ENCODE results near the gene KDELR3.

Gene KDELR3

GRCh38 chr22:38444783-38445182 is 23.1 kb upstream of the KDELR3 start:
- H4K91ac ChIP-seq (ENCODE audit: low read depth, low read length): no peak overlapping the region
- no peak overlapping the region for H2BK5ac ChIP-seq (ENCODE audit: low read depth, low read length, poor library complexity)
- no peaks in the 10 kb centered on the region for H3K4me1 ChIP-seq (ENCODE audit: control insufficient read depth in 1 of 2, insufficient read depth in 2 of 2, low read length in 2 of 2)
- no peaks in the 10 kb centered on the region for H3K36me3 ChIP-seq (ENCODE audit: control insufficient read depth in 1 of 2, insufficient read depth in 2 of 2, low read length in 2 of 2)
- H2BK12ac ChIP-seq (ENCODE audit: low read length): no peak overlapping the region
- no peaks in the 10 kb centered on the region for H3K27me3 ChIP-seq (ENCODE audit: insufficient read depth, low read length)
- H3K4ac ChIP-seq (ENCODE audit: low read depth, low read length): no peak overlapping the region
- no peak for DNase-seq
- no peak overlapping the region for H3K18ac ChIP-seq (ENCODE audit: low read length)
- H3K9ac ChIP-seq (ENCODE audit: low read length): no peak overlapping the region
- peaks cover 5% of the 10 kb centered on the region for H3K9me3 ChIP-seq (ENCODE audit: insufficient read depth, low read depth, low read length)
- H2AFZ ChIP-seq (ENCODE audit: insufficient read depth, low read length, poor library complexity): no peak overlapping the region
- no peak overlapping the region for H3K4me2 ChIP-seq (ENCODE audit: low read length)
- no peaks in the 10 kb centered on the region for H3K79me2 ChIP-seq (ENCODE audit: control insufficient read depth, insufficient read depth, low read length, poor library complexity)
- H4K8ac ChIP-seq (ENCODE audit: low read depth, low read length): no peak overlapping the region
- no peak overlapping the region for H4K12ac ChIP-seq (ENCODE audit: low read depth, low read length)
- no peak overlapping the region for H3K14ac ChIP-seq (ENCODE audit: low read length)
- no peaks in the 10 kb centered on the region for H3K79me1 ChIP-seq (ENCODE audit: low read length)
- H3K4me3 ChIP-seq (ENCODE audit: low read depth, low read length): peak overlapping the region; percentile 51
- no peak overlapping the region for H2BK120ac ChIP-seq (ENCODE audit: insufficient read depth, low read length, poor library complexity)
- WGBS (ENCODE audit: extremely low coverage, insufficient coverage, insufficient read length): no CpG with 5 or more reads among the region's 10 CpGs
- no peak overlapping the region for H3K23ac ChIP-seq (ENCODE audit: low read length)
- no peak overlapping the region for H2AK5ac ChIP-seq (ENCODE audit: low read length)
- no peak overlapping the region for H3K27ac ChIP-seq (ENCODE audit: low read depth, low read length)

GRCh38 chr22:38446018-38446601 is 21.8 kb upstream of the KDELR3 start:
- no peaks in the 10 kb centered on the region for H3K79me2 ChIP-seq (ENCODE audit: control insufficient read depth, insufficient read depth, low read length, poor library complexity)
- no peak overlapping the region for H4K12ac ChIP-seq (ENCODE audit: low read depth, low read length)
- no peak overlapping the region for H4K8ac ChIP-seq (ENCODE audit: low read depth, low read length)
- H2BK5ac ChIP-seq (ENCODE audit: low read depth, low read length, poor library complexity): no peak overlapping the region
- no peak overlapping the region for H3K27ac ChIP-seq (ENCODE audit: low read depth, low read length)
- H3K18ac ChIP-seq (ENCODE audit: low read length): no peak overlapping the region
- H3K14ac ChIP-seq (ENCODE audit: low read length): no peak overlapping the region
- peaks cover 7% of the 10 kb centered on the region for H3K9me3 ChIP-seq (ENCODE audit: insufficient read depth, low read depth, low read length)
- no peak overlapping the region for H2AFZ ChIP-seq (ENCODE audit: insufficient read depth, low read length, poor library complexity)
- no peak overlapping the region for H3K23ac ChIP-seq (ENCODE audit: low read length)
- H3K4me1 ChIP-seq (ENCODE audit: control insufficient read depth in 1 of 2, insufficient read depth in 2 of 2, low read length in 2 of 2): no peaks in the 10 kb centered on the region
- peaks cover 2% of the 10 kb centered on the region for H3K27me3 ChIP-seq (ENCODE audit: insufficient read depth, low read length)
- no peak overlapping the region for H2BK120ac ChIP-seq (ENCODE audit: insufficient read depth, low read length, poor library complexity)
- no peaks in the 10 kb centered on the region for H3K36me3 ChIP-seq (ENCODE audit: control insufficient read depth in 1 of 2, insufficient read depth in 2 of 2, low read length in 2 of 2)
- no peak for DNase-seq
- no peaks in the 10 kb centered on the region for H3K79me1 ChIP-seq (ENCODE audit: low read length)
- no peak overlapping the region for H3K9ac ChIP-seq (ENCODE audit: low read length)
- H2AK5ac ChIP-seq (ENCODE audit: low read length): no peak overlapping the region
- WGBS (ENCODE audit: extremely low coverage, insufficient coverage, insufficient read length): no CpG with 5 or more reads among the region's 9 CpGs
- H3K4me3 ChIP-seq (ENCODE audit: low read depth, low read length): no peak overlapping the region
- H4K91ac ChIP-seq (ENCODE audit: low read depth, low read length): no peak overlapping the region
- no peak overlapping the region for H3K4me2 ChIP-seq (ENCODE audit: low read length)
- H3K4ac ChIP-seq (ENCODE audit: low read depth, low read length): no peak overlapping the region
- H2BK12ac ChIP-seq (ENCODE audit: low read length): no peak overlapping the region

- H3K14ac ChIP-seq (ENCODE audit: low read length): no peak overlapping the region
- no peak overlapping the region for H3K4ac ChIP-seq (ENCODE audit: low read depth, low read length)
- H3K4me2 ChIP-seq (ENCODE audit: low read length): no peak overlapping the region
- no peak for DNase-seq
- H3K23ac ChIP-seq (ENCODE audit: low read length): no peak overlapping the region
- no peak overlapping the region for H4K12ac ChIP-seq (ENCODE audit: low read depth, low read length)
- H3K27me3 ChIP-seq (ENCODE audit: insufficient read depth, low read length): peaks cover 15% of the 10 kb centered on the region
- no peak overlapping the region for H2AFZ ChIP-seq (ENCODE audit: insufficient read depth, low read length, poor library complexity)
- no peak overlapping the region for H3K9ac ChIP-seq (ENCODE audit: low read length)
- H3K27ac ChIP-seq (ENCODE audit: low read depth, low read length): no peak overlapping the region
- no peak overlapping the region for H2AK5ac ChIP-seq (ENCODE audit: low read length)
- H2BK12ac ChIP-seq (ENCODE audit: low read length): no peak overlapping the region
- no peak overlapping the region for H4K91ac ChIP-seq (ENCODE audit: low read depth, low read length)
- H3K79me1 ChIP-seq (ENCODE audit: low read length): no peaks in the 10 kb centered on the region
- H2BK120ac ChIP-seq (ENCODE audit: insufficient read depth, low read length, poor library complexity): no peak overlapping the region
- H3K79me2 ChIP-seq (ENCODE audit: control insufficient read depth, insufficient read depth, low read length, poor library complexity): no peaks in the 10 kb centered on the region
- peaks cover 7% of the 10 kb centered on the region for H3K9me3 ChIP-seq (ENCODE audit: insufficient read depth, low read depth, low read length)
- no peak overlapping the region for H4K8ac ChIP-seq (ENCODE audit: low read depth, low read length)
- H2BK5ac ChIP-seq (ENCODE audit: low read depth, low read length, poor library complexity): no peak overlapping the region
- H3K4me3 ChIP-seq (ENCODE audit: low read depth, low read length): peak overlapping the region; percentile 31
- no peaks in the 10 kb centered on the region for H3K36me3 ChIP-seq (ENCODE audit: control insufficient read depth in 1 of 2, insufficient read depth in 2 of 2, low read length in 2 of 2)
- H3K4me1 ChIP-seq (ENCODE audit: control insufficient read depth in 1 of 2, insufficient read depth in 2 of 2, low read length in 2 of 2): no peaks in the 10 kb centered on the region
- WGBS (ENCODE audit: extremely low coverage, insufficient coverage, insufficient read length): no CpG with 5 or more reads among the region's 14 CpGs
- H3K18ac ChIP-seq (ENCODE audit: low read length): no peak overlapping the region
Measured at GRCh38 chr22:38448945-38449745, 18.8 kb upstream of the KDELR3 start.

GRCh38 chr22:38449776-38450175 is 18.1 kb upstream of the KDELR3 start:
- no peak overlapping the region for H4K8ac ChIP-seq (ENCODE audit: low read depth, low read length)
- peaks cover 21% of the 10 kb centered on the region for H3K27me3 ChIP-seq (ENCODE audit: insufficient read depth, low read length)
- no peak overlapping the region for H4K91ac ChIP-seq (ENCODE audit: low read depth, low read length)
- H2BK12ac ChIP-seq (ENCODE audit: low read length): no peak overlapping the region
- no peak overlapping the region for H3K9ac ChIP-seq (ENCODE audit: low read length)
- peaks cover 3 to 4% of the 10 kb centered on the region in 2 experiments for H3K4me1 ChIP-seq (ENCODE audit: control insufficient read depth in 1 of 2, insufficient read depth in 2 of 2, low read length in 2 of 2)
- no peaks in the 10 kb centered on the region for H3K79me2 ChIP-seq (ENCODE audit: control insufficient read depth, insufficient read depth, low read length, poor library complexity)
- no peak overlapping the region for H3K18ac ChIP-seq (ENCODE audit: low read length)
- H3K9me3 ChIP-seq (ENCODE audit: insufficient read depth, low read depth, low read length): peaks cover 7% of the 10 kb centered on the region
- no peak overlapping the region for H3K14ac ChIP-seq (ENCODE audit: low read length)
- DNase-seq: no peak
- no peak overlapping the region for H2BK120ac ChIP-seq (ENCODE audit: insufficient read depth, low read length, poor library complexity)
- H2AK5ac ChIP-seq (ENCODE audit: low read length): no peak overlapping the region
- no peaks in the 10 kb centered on the region for H3K36me3 ChIP-seq (ENCODE audit: control insufficient read depth in 1 of 2, insufficient read depth in 2 of 2, low read length in 2 of 2)
- no peak overlapping the region for H2BK5ac ChIP-seq (ENCODE audit: low read depth, low read length, poor library complexity)
- no peak overlapping the region for H3K4me3 ChIP-seq (ENCODE audit: low read depth, low read length)
- H3K4me2 ChIP-seq (ENCODE audit: low read length): no peak overlapping the region
- H4K12ac ChIP-seq (ENCODE audit: low read depth, low read length): no peak overlapping the region
- no peak overlapping the region for H3K23ac ChIP-seq (ENCODE audit: low read length)
- no peaks in the 10 kb centered on the region for H3K79me1 ChIP-seq (ENCODE audit: low read length)
- no peak overlapping the region for H3K27ac ChIP-seq (ENCODE audit: low read depth, low read length)
- no CpG with 5 or more reads among the region's 18 CpGs for WGBS (ENCODE audit: extremely low coverage, insufficient coverage, insufficient read length)
- no peak overlapping the region for H2AFZ ChIP-seq (ENCODE audit: insufficient read depth, low read length, poor library complexity)
- H3K4ac ChIP-seq (ENCODE audit: low read depth, low read length): no peak overlapping the region
